Activated naive CD4-positive, alpha-beta T cell treated with anti-CD3 and anti-CD28 coated beads, Interleukin-2, amount 50 U/mL, for 72 hours (primary cell): ENCODE results near the gene ABLIM2. TPM values are rescaled to one million over a fixed set of nuclear protein-coding genes. Genes with fewer than 3 reads are reported as not detected.

Experiments used
- ATAC-seq, 2 donors: fragments of 150-1000 bp; cut with Tn5 transposase; 2 replicates each; pipeline ENCODE4 v1.10.0; 2021; ENCODE audit warnings: mild to moderate bottlenecking in 2 of 2, moderate library complexity in 2 of 2
- DNase-seq, 2 donors: peaks; one replicate each; pipeline ENCODE4 v3.0.0; 2021 to 2022; ENCODE audit warnings: low spot score in 2 of 2
- H3K27ac Mint-ChIP-seq, 2 donors: one replicate each; pipeline ENCODE4 v1.8.0; 2022; ENCODE audit warnings: mild to moderate bottlenecking in 2 of 2, mixed read lengths in 2 of 2
- H3K36me3 Mint-ChIP-seq, 2 donors: one replicate each; pipeline ENCODE4 v1.8.0; 2022; ENCODE audit warnings: mixed read lengths in 2 of 2
- H3K9me3 Mint-ChIP-seq, 2 donors: one replicate each; pipeline ENCODE4 v1.8.0; 2022; ENCODE audit warnings: mixed read lengths in 2 of 2
- total RNA-seq, 2 donors: library from RNA; stranded (reverse); gene quantifications; one replicate each; pipeline ENCODE4 v1.2.3, GENCODE V29; 2022

Gene ABLIM2
- total RNA-seq, 2 donors from 2014 or later: 0.27 to 0.41 TPM

DNA sequence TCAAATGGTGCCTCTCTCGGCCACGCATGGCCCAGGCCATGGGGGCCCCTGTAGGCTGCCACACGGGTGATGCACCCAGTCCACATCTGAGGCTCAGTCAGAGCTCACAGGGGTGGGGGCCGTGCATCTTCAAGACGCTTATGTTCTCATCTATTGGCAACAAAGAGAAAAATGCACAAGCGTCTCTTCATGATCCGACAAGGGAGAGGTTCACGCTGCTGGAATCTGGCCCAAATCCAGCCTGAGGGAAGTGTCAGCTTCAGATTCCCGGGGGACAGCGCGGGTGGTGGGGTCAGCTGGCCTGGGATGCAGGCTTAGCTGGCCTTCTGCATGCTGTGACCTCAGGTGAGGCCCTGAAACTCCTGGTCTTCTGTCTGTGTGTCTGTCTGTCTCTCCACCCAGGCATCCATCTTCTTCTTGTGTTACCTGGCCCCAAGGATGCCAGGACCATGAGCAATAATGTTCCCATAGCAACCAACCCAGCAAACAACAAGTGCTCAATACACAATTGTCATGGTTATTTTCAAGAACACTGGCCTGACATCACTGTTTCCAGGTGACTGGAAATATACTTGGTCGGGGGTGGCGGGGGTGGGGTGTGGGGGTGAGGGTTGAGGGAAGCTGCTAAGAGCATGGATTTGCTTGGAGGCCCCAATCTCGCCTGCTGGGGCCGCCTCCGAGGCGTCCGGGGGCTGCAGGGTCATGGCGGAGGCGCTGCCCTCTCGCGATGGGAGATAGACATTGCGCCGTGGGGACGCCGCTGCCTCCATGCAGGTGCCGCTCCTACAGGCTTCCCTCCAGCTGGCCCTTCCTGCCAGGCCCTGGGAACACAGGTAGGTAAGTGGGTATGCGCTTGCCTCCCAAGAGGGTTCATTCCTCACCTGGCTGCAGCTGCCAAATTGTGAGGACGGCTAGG, 48.3 kb downstream of the ABLIM2 start:
- DNase-seq (peak in 1 of 2 donors; percentile 18), ATAC-seq (peak in 1 of 2 donors; percentile 71)
- H3K36me3 Mint-ChIP-seq: no peaks in the 10 kb centered on the region
- no peaks in the 10 kb centered on the region for H3K9me3 Mint-ChIP-seq
- peak overlapping the region in 1 of 2 donors; percentile 46 for H3K27ac Mint-ChIP-seq

DNA sequence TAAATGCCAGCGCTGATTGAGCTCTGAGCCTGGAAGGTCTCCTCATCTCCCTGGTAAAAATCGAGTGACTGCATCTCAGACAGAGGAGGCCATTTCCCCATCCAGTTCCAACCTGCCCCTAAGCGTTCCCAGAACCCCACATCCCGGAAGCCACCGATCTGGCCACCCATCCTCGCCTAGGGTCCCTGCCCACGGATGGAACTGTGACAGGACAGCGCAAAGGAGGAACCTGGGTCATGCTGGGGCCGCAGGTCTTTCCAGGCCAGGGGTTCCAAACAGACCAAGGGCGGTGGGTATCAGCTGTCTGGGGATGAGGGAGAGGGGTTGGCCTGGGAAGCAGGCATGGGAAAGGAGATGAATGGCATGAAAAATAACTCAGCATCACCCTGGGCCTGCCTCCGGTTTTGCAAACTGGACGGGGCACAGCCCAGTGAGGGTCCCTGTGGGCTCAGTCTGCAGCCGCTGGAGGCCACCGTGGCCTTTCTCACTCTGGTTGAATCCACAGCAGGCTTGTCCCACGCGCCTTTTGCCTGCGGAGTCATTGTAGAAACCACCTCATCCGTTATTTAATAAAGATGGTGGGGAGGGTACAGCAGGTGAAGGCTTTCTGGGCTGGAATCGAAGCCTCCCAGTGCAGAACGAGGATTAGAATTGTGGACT, 49.1 kb downstream of the ABLIM2 start:
- Mint-ChIP-seq H3K27ac (no peak overlapping the region), H3K9me3 (no peaks in the 10 kb centered on the region), H3K36me3 (no peaks in the 10 kb centered on the region)
- ATAC-seq (no peak), DNase-seq (no peak)

DNA sequence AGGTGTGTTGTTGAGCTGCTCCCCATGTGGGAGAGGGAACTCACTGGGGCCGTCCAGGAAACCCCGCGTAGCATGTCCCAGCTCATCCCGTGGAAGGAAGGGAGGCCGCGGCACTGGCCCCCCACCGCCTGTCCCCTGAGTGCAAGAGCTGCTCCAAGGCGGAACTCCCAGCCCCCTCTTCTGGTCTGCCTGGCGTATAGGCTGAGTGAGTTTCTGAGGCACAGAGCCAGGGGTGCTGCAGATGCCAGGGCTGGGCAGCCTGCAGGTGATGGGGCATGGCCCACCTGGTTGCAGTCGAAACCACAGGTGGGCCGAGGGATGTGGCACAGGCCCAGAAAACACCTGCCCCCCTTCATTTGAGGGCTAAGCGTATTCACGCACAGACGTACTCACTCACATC, 49.6 kb downstream of the ABLIM2 start:
- H3K36me3 Mint-ChIP-seq: no peaks in the 10 kb centered on the region
- no peak for ATAC-seq

DNA sequence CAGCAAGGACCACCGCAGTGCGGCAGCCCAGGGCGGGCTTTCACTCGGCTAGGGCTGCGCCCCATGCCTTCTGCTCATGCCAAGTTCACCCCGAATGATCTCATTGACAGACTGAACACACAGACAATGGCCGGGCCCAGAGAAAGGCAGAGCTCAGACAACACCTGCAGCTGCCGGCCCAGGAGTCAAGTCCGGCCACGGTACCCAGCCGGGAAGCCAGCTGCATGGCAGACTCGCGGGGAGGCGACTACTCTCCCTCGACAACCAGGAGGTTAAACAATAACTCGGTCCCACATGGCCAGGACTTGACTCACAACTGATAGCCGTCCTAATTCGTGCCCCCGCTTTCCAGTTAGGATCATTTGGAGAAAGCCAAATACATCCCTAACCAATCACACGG, 50.4 kb downstream of the ABLIM2 start:
- ATAC-seq: no peak
- Mint-ChIP-seq H3K9me3 (no peaks in the 10 kb centered on the region), H3K27ac (no peak overlapping the region), H3K36me3 (no peaks in the 10 kb centered on the region)
- no peak for DNase-seq

More for the DNA sequence above, 49.6 kb downstream of the ABLIM2 start:
- H3K9me3 Mint-ChIP-seq: no peaks in the 10 kb centered on the region
- no peak overlapping the region for H3K27ac Mint-ChIP-seq
- no peak for DNase-seq

DNA sequence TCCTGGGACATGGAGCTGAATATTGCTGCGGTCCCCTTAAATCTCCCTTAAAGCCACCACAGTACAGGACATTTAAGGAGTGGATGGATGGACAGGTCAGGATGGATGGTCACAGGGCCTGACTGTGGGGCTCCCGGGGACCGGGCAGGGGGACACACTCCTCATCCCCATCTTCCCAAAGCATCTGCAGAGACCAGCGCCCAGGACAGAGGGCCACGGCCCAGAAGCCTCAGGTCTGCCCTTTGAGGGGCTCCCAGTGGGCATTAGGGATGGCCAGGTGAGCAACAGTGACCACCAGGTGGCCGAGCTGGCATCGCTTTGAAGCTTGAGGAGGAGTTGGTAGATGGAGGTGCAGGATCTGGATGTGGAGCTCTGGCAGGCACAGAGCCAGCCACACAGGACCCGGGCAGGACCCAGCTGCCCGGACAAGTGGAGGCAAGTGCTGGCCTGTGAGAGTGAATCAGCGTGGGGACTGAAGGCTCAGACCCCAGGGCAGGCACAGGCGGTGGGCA, 51.4 kb downstream of the ABLIM2 start:
- Mint-ChIP-seq H3K9me3 (no peaks in the 10 kb centered on the region), H3K27ac (no peak overlapping the region), H3K36me3 (no peaks in the 10 kb centered on the region)
- ATAC-seq (no peak), DNase-seq (no peak)

DNA sequence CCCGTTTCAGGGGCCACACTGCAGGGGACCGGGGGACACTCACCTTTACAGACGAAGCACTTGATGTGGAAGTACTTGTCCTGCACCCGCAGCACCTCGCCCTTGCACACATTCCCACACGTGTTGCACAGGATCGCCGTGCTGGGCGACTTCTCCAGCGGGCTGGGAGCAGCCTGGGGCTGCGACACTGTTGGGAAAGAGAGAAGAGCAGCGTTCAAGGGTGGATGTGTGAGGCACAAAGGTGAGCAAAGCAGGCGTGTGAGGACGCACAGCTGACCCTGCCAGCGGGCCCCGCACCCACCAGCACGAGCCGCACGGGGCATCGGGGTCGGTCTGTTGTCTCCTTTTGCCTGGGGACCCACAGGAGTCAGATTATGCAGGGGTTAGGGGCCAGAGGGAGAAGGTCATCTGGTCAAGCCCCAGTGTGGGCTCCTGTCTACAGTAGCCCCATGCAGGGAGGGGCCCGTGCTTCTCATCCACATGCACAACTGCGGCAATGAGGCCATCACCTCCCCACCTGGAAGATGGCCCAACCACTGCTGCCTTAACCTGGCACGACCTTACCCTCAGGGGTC, 52.1 kb downstream of the ABLIM2 start:
- Mint-ChIP-seq H3K9me3 (no peaks in the 10 kb centered on the region), H3K27ac (no peak overlapping the region), H3K36me3 (no peaks in the 10 kb centered on the region)
- ATAC-seq (no peak), DNase-seq (no peak)

DNA sequence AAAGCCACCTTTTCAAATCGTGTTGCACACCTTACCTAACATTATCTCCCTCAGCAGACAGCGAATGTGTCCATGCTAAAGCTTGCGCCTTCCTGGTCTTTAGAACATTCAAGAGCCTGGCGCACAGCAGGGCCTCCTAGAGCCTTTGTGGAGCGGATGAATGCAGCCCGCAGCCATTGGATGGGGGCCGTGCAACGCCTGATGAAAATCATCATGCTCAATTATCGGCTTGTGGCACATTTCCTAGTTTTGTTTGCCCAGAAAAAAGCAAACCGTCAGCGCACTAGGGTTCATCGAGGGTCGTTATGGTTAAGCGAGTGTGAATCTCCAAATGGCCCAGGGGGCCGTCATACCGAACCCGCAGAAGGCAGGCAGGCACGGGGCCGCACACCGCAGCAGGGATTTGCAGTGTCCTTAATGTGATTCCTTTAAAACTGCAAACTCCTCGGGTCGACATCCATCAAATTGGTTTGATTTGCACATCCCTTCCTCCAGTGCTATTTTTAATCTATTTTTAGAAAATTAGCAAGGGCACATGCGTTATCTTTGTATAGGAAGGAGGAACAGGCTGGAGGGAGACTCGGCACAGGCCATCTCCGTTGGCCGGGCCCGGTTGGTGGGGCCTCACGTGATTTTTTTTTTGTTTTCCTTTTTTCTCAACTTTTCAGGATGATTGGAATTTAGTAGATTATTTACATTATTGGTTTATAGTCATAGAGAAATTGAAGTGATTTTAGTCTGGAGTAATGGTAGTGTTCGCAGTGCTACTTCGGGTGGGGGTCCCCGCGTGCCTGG, 53.1 kb downstream of the ABLIM2 start:
- H3K9me3 Mint-ChIP-seq: no peaks in the 10 kb centered on the region
- H3K27ac Mint-ChIP-seq: no peak overlapping the region
- DNase-seq (no peak), ATAC-seq (no peak)
- no peaks in the 10 kb centered on the region for H3K36me3 Mint-ChIP-seq

DNA sequence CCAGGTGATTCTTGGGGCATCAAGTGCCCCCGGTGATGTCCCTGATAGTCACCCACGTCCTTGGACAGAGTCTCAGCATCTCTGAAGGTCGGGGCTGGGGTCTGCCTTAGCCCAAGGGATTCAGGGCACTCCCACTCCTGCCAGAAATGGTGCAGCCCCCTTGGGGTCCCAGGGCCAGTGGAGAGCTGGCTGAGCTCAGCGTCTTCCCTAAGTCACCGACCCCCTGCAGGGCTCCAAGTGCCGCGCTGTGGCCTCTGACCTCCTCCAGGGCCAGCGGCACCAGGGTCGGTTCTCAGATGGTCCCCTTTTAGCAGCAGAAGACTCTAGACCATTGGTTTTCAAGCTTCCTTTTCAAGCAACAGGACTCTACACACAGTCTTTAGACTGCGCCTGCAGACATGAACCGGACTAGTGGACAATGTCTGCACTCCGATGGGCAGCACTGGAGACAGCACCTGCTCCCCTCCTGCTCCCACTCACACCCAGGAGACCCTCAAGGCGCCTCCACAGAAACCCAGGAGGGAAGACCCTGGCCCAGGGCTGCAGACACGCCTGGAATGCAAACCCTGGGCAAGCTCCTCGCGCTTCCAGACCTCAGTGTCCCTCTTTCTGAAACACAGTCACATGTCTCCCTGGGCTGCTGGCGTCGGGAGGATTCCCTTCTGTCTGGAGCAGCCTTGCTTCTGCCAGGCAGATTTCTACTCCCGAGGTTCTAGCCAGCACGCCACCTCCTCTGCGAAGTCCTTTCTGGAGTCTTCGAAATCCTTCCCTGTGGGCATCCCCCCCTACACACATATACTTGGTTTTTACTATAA, 53.9 kb downstream of the ABLIM2 start:
- ATAC-seq (no peak), DNase-seq (no peak)
- Mint-ChIP-seq H3K9me3 (no peaks in the 10 kb centered on the region), H3K36me3 (no peaks in the 10 kb centered on the region), H3K27ac (no peak overlapping the region)

DNA sequence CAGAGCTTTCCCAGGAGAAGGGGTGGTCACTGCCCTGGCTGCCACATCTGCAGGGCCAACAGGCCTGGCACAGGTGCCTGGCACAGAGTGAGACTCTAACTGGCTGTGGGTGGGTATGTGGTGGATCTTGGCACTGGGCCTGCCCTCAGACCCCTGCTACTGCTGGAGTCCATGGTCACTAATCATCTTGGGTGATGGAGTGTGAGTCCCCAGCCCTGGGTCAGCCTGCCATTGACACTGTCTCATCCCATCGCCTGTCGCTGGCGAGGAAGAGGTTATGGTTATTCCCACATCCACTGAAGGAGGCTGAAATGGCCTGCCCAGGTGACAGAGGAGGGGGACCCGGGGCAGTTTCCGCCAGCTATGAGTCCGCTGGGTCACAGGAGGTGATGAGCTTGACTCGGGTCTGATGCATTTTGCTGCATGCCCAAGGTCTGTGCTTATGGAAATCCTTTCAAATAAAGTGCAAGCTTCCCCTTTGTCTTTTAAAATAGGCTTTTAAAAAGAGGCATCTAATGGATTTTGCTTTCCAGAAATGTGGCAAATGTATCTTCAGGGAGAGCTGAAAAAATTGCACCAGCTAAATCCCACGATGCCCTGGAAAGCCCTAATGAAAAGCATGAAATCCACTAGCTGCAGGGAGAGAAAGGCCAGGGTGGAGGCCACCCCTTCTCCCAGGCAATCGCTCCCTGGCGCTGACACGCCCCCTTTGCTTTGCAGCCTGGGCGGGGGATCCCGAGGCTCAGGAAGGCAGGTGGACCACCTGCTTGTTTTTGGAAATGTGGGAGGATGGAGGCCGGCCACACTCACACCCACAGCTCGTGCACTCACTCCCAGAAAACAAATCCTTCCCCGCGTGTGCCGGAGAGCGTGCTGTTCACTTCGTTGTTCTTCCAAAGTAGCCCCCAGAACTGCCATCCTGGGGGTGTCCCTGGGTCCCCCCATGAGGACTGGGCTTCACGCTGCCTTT, 54.9 kb downstream of the ABLIM2 start:
- H3K27ac Mint-ChIP-seq: no peak overlapping the region
- no peaks in the 10 kb centered on the region for H3K36me3 Mint-ChIP-seq
- H3K9me3 Mint-ChIP-seq: no peaks in the 10 kb centered on the region
- DNase-seq (no peak), ATAC-seq (no peak)

DNA sequence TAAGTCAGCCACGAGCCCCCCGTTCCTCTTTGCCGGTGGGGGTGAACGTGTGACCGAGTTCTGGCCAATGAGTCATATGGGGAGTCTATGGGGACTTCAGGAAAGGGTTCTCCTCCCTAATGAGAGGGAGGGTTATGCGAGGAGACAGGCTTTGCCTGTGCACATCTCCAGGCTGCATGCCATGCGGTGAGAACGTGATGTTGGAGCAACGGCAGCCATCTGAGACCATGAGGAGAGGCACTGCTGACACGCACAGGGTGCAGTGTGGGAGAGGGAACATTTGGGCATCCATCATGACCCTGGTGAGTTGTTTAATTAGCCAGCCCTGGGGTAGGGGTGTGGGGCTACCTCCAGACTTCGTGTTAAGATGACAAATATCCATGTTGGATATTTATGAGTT, 55.8 kb downstream of the ABLIM2 start:
- H3K36me3 Mint-ChIP-seq: no peaks in the 10 kb centered on the region
- DNase-seq (no peak), ATAC-seq (no peak)
- no peak overlapping the region for H3K27ac Mint-ChIP-seq
- no peaks in the 10 kb centered on the region for H3K9me3 Mint-ChIP-seq

DNA sequence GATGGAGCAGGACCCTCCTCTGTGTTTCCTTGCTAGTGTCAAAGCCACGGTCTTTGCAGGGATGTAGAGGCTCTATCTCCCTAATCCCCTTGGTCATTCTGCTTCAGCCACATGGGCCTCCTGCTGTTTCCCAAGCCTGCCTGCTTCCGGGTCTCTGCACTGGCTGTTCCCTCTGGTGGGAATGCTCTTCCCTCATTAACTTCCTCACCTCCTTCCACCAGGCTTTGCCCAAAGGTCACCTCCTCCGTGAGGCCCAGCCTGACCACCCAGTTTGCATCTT, 56.6 kb downstream of the ABLIM2 start:
- ATAC-seq (no peak), DNase-seq (no peak)
- Mint-ChIP-seq H3K27ac (peak overlapping the region in 1 of 2 donors; percentile 32), H3K9me3 (no peaks in the 10 kb centered on the region), H3K36me3 (no peaks in the 10 kb centered on the region)

DNA sequence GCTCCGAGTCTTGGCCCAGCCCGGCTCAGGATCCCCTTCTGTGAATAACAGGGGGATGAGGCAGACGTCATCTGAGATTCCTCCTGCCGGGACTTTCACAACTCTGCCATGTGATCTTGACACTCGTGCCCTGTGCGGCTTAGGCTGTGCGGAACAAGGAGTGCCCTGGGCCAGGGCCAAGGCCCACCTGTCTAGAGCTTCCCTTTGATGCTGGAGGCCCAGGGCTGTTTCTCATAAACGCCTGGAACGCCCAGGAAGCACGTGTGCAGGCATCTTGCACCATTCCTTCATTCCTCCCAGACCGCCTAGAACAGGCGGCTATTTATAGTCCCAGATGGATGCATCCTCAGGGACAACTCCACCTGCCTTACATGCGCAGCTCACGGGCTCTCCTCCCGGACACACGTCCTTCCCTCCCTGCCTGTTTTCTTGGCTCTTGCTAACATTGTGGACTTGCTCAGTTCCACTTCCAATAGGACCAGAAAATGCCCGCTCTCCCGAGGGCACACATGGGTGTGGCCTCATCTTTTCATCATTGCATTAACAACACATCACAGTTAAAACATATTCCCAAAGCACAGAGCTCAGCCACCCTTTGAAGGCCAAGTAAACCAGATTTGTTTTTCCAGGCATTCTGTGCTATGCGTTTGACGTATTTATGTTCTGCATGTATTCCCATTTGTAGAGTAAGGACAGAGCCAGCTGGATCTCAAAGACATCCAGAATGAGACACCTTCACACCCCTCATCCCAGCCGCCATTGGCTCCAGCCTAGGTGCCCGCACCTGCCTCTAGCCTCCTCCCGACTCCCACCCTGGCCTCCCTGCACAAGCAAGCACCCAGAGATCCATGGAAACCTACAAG, 57.2 kb downstream of the ABLIM2 start:
- ATAC-seq (no peak), DNase-seq (no peak)
- H3K36me3 Mint-ChIP-seq: no peaks in the 10 kb centered on the region
- H3K27ac Mint-ChIP-seq: peak overlapping the region in 1 of 2 donors; percentile 32
- no peaks in the 10 kb centered on the region for H3K9me3 Mint-ChIP-seq

DNA sequence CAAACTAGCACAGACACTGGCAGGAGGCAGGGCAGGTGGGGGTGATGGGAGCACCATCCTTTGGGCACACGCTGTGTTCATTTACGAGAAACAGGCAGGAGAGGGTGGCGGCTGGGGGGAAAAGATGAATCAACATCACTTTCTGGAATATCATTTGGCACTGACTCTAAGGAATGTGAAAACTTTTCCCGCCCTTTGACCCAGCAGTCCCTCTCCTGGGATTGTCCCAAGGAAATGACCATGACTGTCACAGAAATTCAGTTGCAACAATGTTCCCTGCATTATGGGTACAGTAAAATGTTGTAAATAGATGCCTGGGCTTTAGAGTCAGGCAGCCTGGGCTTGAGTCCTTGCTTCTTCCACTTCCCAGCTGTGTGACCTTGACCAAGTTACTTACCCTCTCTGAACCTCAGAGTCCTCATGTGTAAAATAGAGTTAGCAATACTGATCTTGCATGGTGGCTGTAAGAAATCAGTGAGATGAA, 58.6 kb downstream of the ABLIM2 start:
- Mint-ChIP-seq H3K27ac (no peak overlapping the region), H3K36me3 (peaks cover 8 to 9% of the 10 kb centered on the region in 2 donors), H3K9me3 (peaks cover 4 to 8% of the 10 kb centered on the region in 2 donors)
- no peak for DNase-seq
- no peak for ATAC-seq

DNA sequence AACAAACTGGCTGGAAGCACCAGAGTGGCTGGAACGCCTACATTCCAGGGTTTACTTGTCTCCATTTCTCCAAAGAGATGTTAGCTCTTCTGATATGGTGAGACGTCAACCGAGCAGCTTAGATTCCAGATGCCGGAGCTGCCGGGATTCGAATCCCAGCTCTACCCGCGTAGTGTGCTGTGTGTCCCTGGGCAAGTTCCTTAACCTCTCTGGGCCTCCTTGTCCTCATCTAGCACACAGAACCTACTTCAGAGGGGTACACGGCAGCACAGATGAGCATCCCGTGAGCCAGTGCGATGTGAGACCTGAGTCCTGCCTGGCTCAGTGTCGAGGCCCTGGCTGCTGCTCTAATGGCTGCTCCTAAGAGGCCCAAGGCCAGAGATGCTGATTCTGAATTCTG, 60.1 kb downstream of the ABLIM2 start:
- peaks cover 14 to 17% of the 10 kb centered on the region in 2 donors for H3K9me3 Mint-ChIP-seq
- H3K27ac Mint-ChIP-seq: no peak overlapping the region
- DNase-seq: no peak
- peaks cover 8 to 19% of the 10 kb centered on the region in 2 donors for H3K36me3 Mint-ChIP-seq
- ATAC-seq: no peak
